Stimulated activated CD4-positive, alpha-beta T cell treated with anti-CD3 and anti-CD28 coated beads, Interleukin-12 subunit alpha, Interleukin-12 subunit beta, amount 100 ng/mL, for 48 hours (primary cell): ENCODE data around the gene SOX5.

Source experiments
- DNase-seq, 3 donors: peaks; one replicate each; pipeline ENCODE4 v3.0.0-alpha.2; 2020; ENCODE audit warnings: low read depth in 2 of 3, low spot score in 1 of 3

SOX5 gene

GRCh38 chr12:23694920-23695319, 254.6 kb downstream of the SOX5 start:
- no peak for DNase-seq

- no peak for DNase-seq
These were observed 255.2 kb downstream of the SOX5 start for GRCh38 chr12:23694307-23694706.

- no peak for DNase-seq
These were observed 261.5 kb downstream of the SOX5 start for GRCh38 chr12:23687947-23688346.

- no peak for DNase-seq
These were observed 263.4 kb downstream of the SOX5 start for GRCh38 chr12:23686095-23686494.

GRCh38 chr12:23684121-23684520, 265.3 kb downstream of the SOX5 start:
- no peak for DNase-seq

GRCh38 chr12:23681237-23681636, 268.2 kb downstream of the SOX5 start:
- DNase-seq = no peak

GRCh38 chr12:23674064-23674463, 275.4 kb downstream of the SOX5 start:
- DNase-seq = no peak

- DNase-seq = no peak
These were observed 277.6 kb downstream of the SOX5 start for GRCh38 chr12:23671881-23672280.

- no peak for DNase-seq
These were observed 278.8 kb downstream of the SOX5 start for GRCh38 chr12:23670684-23671083.

GRCh38 chr12:23669691-23670090, 279.8 kb downstream of the SOX5 start:
- no peak for DNase-seq

- no peak for DNase-seq
These were observed 282.6 kb downstream of the SOX5 start for GRCh38 chr12:23666866-23667265.

- DNase-seq = no peak
These were observed 286.5 kb downstream of the SOX5 start for GRCh38 chr12:23662966-23663365.

- DNase-seq = no peak
These were observed 290.3 kb downstream of the SOX5 start for GRCh38 chr12:23659131-23659530.

- DNase-seq = no peak
These were observed 291.9 kb downstream of the SOX5 start for GRCh38 chr12:23657598-23657997.

- DNase-seq = no peak
These were observed 293.6 kb downstream of the SOX5 start for GRCh38 chr12:23655884-23656283.

GRCh38 chr12:23655112-23655511, 294.4 kb downstream of the SOX5 start:
- DNase-seq = no peak

- no peak for DNase-seq
These were observed 300.9 kb downstream of the SOX5 start for GRCh38 chr12:23648546-23648945.

GRCh38 chr12:23640754-23641153, 308.7 kb downstream of the SOX5 start:
- DNase-seq = no peak

- no peak for DNase-seq
These were observed 315.1 kb downstream of the SOX5 start for GRCh38 chr12:23634344-23634743.

GRCh38 chr12:23631786-23632377, 317.6 kb downstream of the SOX5 start:
- DNase-seq = no peak

GRCh38 chr12:23630524-23630923, 318.9 kb downstream of the SOX5 start:
- no peak for DNase-seq

- no peak for DNase-seq
These were observed 320.7 kb downstream of the SOX5 start for GRCh38 chr12:23628806-23629205.

- no peak for DNase-seq
These were observed 322.7 kb downstream of the SOX5 start for GRCh38 chr12:23626791-23627190.

GRCh38 chr12:23621900-23622299, 327.6 kb downstream of the SOX5 start:
- DNase-seq = no peak
